Esophagus muscularis mucosa (tissue), 3 donors: Measurements from ENCODE around the gene STX1A.

Experiments used
- CTCF ChIP-seq, 3 experiments: fragments of 200-600 bp in 2 of 3; fragments of 450-650 bp in 1 of 3; sonication (generic) in 2 of 3; IDR thresholded peaks; one replicate each; pipeline ENCODE4 v1.5.1; 2017 to 2019; ENCODE audit warnings: antibody characterized with exemption in 3 of 3, mild to moderate bottlenecking in 2 of 3, moderate library complexity in 1 of 3
- POLR2A ChIP-seq: fragments of 450-650 bp; IDR thresholded peaks from one replicate; pipeline ENCODE4 v1.6.1; 2017; ENCODE audit warnings: antibody characterized with exemption, moderate library complexity, mild to moderate bottlenecking, low read depth

- TF ChIP-seq POLR2A: no peak
- no peak for TF ChIP-seq CTCF (IDR thresholded peaks at IDR 0.05)
Measured at GRCh38 chr7:73650524-73650923, 68.9 kb downstream of the STX1A start.
